GM18868 (cell line): ENCODE results near the gene CFB.
"Not testable (repeated sequence)": the region's sequence is repeated elsewhere in the genome, so short reads cannot be mapped to it uniquely, and the experiment has no call there.

Source experiments
- ATAC-seq: cut with Tn5 transposase; IDR thresholded peaks from one replicate; pipeline ENCODE4 v1.9.1; 2021; ENCODE audit warnings: mild to moderate bottlenecking, moderate library complexity; ENCODE audit not compliant: unreplicated experiment

CFB gene

DNA sequence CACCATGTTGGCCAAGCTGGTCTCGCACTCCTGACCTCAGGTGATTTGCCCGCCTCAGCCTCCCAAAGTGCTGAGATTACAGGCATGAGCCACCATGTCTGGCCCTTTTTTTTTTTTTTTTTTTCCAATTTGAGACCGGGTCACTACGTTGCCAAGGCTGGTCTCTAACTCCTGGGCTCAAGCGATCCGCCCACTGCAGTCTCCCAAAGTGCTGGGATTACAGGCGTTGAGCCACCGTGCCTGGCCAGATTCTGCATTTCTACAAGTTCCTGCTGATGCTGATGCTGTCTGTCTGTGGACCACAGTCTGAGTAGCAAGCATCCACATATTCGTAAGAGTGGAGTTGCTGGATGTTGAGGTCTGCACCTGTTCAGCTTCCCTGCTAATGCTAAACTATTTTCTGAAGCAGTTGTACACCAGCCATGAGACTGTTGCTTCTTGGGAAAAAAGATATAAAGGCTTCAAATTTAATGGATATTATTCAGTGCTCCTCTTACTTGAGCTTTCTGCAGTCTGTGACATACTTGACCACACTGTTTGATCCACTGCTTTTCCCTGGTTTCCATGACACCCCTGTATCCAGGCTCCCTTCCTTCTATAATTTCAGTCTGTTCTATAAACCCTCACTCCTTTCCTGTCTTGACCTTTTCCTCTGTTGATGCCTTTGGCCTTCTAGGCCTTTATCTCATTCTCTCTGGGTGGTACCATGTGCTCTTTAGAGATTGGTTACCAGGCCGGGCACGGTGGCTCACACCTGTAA is 33.9 kb upstream of the CFB start:
- ATAC-seq: no peak

DNA sequence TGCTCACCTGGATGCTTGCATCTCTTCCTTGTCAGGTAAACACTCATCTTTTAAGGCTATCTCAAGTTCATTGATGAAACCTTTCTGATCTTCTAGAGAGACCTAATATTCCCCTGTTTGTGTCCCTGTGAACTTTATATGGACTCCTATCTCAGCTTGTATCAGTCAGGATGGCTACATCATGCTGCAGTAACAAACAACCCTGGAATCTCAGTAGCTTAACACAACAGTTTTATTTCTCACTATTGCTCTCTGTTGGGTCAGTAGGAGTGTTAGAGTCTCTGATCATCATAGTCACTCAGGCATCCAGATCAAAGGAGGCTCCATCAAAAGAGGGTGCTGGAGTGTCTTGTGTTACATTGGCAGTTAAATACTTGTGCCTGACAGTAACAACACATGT is 30.5 kb upstream of the CFB start:
- ATAC-seq: no peak

DNA sequence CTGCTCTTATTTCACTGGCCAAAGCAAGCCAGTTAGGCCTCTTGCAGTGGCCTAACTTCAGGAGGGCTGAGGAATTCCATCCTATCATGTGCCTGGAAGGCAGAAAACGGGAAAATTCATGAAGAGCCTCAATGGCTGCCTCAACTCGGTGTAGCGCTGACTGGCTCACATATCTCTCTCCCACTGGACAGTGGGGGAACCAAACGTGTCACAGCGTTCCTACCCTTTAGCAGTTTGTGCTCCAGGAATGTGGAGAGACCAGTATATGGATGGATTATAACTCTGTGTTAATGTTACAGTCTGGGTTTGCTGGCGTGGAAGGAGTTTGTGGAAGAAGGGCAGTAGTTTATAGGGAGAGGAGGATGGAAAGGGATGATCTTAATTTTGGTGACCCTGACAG is 30.1 kb upstream of the CFB start:
- no peak for ATAC-seq

DNA sequence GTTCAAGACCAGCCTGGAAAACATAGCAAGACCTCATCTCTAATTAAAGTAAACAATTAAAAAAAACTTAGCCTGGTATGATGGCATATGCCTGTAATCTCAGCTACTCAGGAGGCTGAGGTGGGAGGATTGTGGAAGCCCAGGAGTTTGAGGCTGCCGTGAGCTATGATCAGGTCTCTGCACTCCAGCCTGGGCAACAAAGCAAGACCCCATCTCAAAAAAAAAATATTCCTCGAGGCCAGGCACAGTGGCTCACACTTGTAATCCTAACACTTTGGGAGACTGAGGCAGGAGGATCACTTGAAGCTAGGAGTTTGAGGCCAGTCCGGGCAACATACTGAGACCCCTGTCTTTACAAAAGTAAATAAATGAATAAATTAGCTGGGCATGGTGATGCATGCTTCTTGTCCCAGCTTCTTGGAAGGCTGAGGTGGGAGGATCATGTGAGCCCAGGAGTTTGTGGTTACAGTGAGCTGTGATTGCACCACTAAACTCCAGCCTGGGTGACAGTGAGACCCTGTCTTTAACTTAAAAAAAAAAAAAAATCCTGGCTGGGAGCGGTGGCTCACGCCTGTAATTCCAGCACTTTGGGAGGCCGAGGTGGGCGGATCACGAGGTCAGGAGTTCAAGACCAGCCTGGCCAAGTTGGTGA is 27.7 kb upstream of the CFB start:
- ATAC-seq: no peak

DNA sequence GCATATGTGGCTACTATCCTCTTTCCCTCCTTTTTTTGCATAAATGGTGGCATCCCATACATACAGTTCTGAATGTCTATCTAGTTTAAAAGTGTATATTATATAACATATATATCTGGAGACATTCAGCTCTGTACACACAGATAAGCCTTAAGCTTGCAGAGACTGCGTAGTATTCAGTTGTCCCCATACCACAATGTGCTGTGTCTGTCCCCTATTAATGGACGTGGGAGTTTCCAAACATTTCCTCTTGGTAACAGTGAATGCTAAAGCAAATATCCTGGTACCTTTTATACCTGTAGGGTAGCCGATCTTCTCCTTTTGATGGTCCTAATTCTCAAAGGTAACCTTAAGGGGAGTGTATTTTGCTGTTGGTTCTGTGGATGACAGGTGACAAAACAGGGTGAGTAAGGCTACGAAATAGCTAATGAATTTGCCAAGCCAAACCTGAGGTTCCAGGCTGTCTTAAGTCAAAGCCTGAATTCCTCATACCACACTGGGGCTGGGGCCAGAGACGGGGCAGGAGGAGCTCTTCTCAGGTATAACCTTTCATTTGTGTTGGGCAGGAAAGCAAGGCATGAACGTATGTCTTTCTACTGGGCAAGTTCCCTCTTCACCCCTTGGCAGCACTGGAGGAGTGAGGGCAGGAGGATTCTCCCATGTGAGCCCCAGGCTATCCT is 26.1 kb upstream of the CFB start:
- ATAC-seq: no peak

DNA sequence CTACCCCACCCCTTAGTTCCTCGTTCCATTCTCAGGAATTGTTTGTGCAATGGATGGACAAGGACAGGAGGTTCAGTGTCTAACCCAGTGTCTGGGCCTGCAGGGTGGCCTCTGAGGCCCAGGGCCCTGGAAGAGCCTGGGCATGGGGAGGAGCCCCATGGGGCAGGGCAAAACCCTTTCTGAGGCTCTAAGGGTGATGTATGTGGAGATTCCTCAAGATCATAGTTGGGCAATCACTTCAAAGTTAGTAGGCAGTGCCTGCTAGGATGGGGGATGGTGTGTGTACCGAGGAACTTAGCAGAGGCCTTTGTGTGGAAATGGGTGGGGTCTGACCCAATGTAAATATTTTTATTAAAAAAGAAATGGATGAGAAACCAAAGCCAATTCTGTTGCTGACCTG is 25.1 kb upstream of the CFB start:
- ATAC-seq: no peak

DNA sequence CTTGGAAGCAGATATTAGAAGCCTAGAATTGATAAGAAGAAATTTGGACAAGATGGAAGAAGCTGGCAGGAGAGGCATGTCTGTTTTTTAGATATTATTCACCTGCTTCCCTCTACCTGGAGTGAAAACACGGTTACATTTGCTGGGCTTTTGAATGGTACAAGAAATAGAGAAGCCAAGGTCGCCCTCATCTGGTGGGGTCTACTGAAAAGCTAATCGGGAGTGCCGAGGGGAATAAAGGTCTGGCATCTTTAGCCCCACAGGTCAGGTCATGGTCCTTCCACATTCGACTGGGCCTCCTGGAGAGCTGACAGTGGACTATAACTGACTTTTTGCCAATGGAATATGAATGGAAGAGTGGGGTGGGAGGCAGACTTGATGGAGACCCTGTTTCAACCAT is 23.0 kb upstream of the CFB start:
- no peak for ATAC-seq

DNA sequence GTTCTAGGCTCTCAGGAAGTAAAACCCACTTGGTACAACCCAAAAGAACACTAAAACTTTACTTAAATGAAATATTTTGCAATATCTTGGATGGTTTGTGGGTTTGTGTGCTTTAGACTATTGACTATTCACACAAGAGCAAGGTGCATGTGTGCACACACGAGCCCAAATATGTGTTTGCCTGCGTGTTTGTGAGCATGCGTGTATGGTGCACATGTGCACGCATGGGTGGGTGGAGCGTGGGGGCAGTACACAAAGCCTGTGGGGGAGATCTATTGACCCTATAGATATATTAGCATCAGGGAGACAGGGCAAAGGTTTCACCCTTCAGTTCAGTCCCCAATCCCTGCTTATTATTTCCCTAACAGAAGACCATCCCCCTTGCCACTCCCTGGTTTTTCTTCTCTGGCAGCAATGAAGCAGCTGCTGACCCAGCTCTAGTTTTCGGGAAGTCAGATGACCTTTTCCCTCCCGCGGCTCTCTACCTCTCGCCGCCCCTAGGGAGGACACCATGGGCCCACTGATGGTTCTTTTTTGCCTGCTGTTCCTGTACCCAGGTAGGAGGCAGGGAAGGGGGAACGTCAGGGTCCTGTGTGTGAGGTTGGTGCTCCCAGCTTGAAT is 18.5 kb upstream of the CFB start, which contains the start of gene C2:
Gene C2, plus strand, starts transcription at position 476 of the 621 bp plus-strand sequence. Its CDS starts 36 bp downstream, at position 512.
- no peak for ATAC-seq

DNA sequence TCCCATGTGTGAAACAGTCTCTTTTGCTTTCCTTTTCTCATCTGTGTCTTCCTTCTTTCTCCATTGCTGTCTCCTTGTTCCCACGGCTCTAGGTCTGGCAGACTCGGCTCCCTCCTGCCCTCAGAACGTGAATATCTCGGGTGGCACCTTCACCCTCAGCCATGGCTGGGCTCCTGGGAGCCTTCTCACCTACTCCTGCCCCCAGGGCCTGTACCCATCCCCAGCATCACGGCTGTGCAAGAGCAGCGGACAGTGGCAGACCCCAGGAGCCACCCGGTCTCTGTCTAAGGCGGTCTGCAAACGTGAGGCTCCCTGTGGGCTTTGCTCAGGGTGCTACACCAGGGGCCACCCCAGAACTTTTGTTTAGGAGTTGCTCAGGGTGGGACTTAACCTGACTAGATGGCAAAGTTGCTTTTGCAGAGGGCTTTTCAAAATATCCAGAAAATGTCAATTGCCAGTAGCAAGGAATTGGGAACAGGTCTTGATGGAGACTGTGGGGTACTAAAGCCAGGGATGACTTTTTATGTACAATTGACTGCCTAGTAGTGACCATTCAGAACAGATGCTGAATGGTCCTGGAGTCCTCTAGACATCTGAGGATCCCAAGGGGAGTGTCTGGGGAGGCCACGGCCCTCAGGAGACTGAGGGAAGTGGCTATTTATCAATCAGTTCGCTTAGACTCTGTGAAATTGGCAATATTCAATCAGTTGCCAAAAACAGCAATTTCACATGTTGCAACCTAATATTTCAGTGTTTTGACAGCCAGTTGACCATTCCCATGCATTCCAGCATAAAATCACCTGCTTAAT is 17.8 kb upstream of the CFB start:
- ATAC-seq: no peak

DNA sequence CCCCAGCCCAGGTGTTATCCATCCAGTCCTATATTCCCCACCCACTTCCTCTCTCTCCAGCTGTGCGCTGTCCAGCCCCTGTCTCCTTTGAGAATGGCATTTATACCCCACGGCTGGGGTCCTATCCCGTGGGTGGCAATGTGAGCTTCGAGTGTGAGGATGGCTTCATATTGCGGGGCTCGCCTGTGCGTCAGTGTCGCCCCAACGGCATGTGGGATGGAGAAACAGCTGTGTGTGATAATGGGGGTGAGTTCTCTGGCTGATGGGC is 17.3 kb upstream of the CFB start:
- no peak for ATAC-seq

DNA sequence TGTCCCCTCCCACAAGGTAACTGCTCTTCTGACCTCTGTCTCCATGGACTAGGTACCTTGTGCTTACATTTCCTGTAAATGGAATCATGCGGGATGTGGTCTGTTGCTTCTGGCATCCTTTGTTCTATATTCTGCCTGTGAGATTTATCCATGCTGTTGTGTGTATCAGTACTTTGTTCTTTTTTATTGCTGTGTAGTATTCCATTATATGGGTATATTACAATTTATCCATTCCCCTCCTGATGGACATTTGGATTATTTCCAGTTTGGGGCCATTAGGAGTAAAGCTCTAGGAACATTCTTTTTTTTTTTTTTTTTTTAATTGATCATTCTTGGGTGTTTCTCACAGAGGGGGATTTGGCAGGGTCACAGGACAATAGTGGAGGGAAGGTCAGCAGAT is 14.9 kb upstream of the CFB start:
- ATAC-seq: no peak

DNA sequence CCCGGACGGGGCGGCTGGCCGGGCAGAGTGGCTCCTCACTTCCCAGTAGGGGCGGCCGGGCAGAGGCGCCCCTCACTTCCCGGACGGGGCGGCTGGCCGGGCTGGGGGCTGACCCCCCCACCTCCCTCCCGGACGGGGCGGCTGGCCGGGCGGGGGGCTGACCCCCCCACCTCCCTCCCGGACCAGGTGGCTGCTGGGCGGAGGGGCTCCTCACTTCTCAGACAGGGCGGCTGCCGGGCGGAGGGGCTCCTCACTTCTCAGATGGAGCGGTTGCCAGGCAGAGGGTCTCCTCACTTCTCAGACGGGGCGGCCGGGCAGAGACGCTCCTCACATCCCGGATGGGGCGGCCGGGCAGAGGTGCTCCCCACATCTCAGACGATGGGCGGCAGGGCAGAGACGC is 13.8 kb upstream of the CFB start:
- ATAC-seq: not testable (repeated sequence)

DNA sequence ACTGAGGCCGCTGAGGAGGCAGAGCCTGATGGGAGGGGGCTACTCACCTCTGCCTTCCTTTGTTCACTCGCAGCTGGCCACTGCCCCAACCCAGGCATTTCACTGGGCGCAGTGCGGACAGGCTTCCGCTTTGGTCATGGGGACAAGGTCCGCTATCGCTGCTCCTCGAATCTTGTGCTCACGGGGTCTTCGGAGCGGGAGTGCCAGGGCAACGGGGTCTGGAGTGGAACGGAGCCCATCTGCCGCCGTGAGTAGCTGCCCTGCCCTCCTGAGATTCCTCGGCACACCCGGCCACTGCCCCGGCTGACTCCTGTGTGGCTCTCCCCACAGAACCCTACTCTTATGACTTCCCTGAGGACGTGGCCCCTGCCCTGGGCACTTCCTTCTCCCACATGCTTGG is 12.4 kb upstream of the CFB start:
- no peak for ATAC-seq

DNA sequence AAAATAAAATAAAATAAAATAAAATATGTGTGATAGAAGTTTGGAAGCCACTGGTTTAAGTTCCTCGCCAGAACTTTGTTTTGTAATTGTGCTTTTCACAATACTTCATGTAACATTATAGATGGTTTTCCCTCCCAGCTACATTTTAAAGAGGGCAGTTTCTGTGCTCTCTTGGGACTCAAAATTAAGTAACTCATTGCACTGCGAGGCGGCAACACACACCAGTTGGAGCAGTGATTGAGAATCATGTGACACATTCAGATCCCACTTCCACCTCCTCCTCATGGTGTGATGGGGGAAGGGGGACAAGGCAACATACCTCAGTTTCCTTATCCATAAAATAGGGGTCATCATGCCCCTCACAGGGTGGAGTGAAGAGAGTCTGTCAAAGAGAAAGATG is 10.9 kb upstream of the CFB start:
- ATAC-seq: no peak

DNA sequence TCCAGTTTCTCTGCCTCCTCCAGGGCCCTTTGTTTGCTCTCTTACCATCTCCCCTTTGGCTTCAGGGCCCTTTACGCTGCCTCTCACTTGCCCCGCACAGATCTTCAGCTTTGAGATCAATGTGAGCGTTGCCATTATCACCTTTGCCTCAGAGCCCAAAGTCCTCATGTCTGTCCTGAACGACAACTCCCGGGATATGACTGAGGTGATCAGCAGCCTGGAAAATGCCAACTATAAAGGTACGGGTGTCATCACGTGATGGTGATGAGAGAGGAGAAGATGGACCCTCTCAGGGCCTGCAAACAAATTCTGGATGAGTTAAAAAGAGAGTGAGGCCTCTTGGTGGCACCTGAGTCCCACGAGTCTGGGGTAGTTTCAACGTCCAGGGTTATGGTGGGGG is 10.1 kb upstream of the CFB start:
- ATAC-seq: no peak

DNA sequence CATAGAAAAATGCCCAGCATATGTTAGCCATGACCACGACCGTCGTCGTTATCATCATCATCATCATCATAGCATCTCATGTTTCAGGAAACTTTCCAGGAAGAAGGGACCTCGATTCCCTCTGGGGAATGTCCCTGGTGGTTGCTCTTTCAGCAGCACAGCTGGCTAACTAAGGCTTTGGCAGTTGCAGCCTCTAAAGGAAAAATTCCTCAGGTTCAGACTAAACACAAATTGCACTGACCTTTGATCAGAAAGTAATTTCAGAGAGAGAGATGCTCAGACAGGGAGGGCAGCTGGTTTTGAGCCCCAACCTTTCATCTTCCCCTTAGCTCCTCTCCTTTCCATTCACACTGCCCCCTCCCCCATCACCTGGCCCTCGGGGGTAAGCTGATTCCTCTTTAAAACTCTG is 5.6 kb upstream of the CFB start:
- no peak for ATAC-seq

DNA sequence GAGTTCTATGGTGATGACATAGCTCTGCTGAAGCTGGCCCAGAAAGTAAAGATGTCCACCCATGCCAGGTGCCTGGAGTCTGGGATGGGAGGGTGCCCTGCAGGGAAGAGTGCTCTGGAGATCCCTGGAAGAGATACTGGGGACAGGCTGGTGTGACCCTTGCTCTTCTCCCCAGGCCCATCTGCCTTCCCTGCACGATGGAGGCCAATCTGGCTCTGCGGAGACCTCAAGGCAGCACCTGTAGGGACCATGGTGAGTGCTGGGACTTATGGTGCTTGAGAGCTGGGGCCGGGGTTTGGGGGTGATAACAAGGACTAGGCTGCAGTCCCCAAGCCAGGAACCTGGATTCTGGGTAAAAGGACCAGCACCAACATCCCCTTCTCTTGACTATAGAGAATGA is 2.2 kb upstream of the CFB start:
- no peak for ATAC-seq

DNA sequence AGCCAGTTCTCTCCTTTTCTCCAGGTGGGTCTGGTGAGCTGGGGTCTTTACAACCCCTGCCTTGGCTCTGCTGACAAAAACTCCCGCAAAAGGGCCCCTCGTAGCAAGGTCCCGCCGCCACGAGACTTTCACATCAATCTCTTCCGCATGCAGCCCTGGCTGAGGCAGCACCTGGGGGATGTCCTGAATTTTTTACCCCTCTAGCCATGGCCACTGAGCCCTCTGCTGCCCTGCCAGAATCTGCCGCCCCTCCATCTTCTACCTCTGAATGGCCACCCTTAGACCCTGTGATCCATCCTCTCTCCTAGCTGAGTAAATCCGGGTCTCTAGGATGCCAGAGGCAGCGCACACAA is 765 bp upstream of the CFB start:
- ATAC-seq: no peak

DNA sequence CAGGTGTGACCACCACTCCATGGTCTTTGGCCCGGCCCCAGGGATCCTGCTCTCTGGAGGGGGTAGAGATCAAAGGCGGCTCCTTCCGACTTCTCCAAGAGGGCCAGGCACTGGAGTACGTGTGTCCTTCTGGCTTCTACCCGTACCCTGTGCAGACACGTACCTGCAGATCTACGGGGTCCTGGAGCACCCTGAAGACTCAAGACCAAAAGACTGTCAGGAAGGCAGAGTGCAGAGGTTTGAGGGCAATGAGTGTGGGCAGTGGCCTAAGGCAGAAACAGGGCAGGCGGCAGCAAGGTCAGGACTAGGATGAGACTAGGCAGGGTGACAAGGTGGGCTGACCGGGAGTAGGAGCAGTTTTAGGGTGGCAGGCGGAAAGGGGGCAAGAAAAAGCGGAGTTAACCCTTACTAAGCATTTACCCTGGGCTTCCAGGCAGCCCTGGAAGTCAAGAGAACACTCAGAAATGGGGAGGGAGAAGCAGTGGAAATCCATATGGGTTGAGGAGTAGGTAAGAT is 533 bp downstream of the CFB start:
- no peak for ATAC-seq

DNA sequence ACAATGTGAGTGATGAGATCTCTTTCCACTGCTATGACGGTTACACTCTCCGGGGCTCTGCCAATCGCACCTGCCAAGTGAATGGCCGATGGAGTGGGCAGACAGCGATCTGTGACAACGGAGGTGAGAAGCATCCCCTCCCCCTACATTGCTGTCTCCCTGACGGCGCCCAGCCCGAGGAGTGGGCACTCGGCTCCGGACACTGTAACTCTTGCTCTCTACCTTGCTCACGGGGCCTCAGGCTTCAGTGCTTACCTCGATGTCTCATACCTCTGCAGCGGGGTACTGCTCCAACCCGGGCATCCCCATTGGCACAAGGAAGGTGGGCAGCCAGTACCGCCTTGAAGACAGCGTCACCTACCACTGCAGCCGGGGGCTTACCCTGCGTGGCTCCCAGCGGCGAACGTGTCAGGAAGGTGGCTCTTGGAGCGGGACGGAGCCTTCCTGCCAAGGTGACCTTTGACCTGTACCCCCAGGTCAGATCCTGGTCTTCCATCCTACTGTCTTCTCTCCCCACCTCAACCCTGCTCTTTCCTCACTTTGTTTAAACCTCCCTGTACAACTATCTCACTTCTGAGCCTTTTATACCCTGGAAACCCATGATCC is 1.3 kb downstream of the CFB start:
- no peak for ATAC-seq

DNA sequence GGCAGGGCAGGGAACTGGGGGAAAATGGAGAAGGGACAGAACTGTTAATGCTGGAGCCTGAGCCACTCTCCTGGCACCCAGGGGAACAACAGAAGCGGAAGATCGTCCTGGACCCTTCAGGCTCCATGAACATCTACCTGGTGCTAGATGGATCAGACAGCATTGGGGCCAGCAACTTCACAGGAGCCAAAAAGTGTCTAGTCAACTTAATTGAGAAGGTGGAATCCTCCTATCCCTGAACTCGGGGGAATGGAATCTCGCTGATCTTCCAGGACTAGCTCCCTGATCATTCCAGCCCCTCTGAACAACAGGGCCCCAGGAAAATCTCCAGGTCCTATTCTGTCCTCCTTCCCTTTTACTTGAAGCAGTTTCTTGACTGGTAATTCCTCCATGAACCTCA is 2.0 kb downstream of the CFB start:
- ATAC-seq: no peak
